GM12878 (cell line): ENCODE results near the gene PC. TPM values are rescaled to one million over a fixed set of nuclear protein-coding genes. Genes with fewer than 3 reads are reported as not detected.

Source experiments
- ATAC-seq: fragments of 200-7000 bp; cut with Tn5 transposase; 3 replicates; pipeline ENCODE4 v1.9.1; 2020; ENCODE audit warnings: mild to moderate bottlenecking, moderate library complexity
- BruUV-seq: library from RNA; stranded (reverse); fragments of 400-500 nt; replicated peaks from 2 replicates; lab custom pipeline; 2021; lab: Mats Ljungman, UMichigan
- CTCF ChIA-PET: fragments of 300-600 bp; sonication (Branson Sonifier 250); formaldehyde crosslinking; extraction: SDS; loops from one replicate; lab custom pipeline; 2021; ENCODE audit warnings: inconsistent platforms; lab: Yijun Ruan, JAX
- POLR2A ChIA-PET: fragments of 350-600 bp; formaldehyde crosslinking; extraction: SDS; loops from one replicate; lab custom pipeline; 2021; ENCODE audit warnings: inconsistent platforms; lab: Charles Lee
- RAD21 ChIA-PET: fragments of 300-600 bp; sonication (Branson Sonifier 250); formaldehyde crosslinking; loops from one replicate; lab custom pipeline; 2023; ENCODE audit warnings: antibody characterized with exemption; ENCODE audit not compliant: unreplicated experiment; lab: Charles Lee
- SMC1A ChIA-PET: fragments of 300-600 bp; sonication (Branson Sonifier 250); formaldehyde crosslinking; loops from one replicate; lab custom pipeline; 2023; ENCODE audit not compliant: unreplicated experiment, uncharacterized antibody; lab: Charles Lee
- DNase-seq: peaks from one replicate; pipeline ENCODE4 v3.0.0-alpha.2; 2011; ENCODE audit warnings: low read depth, low spot score
- FAIRE-seq: peaks from 3 replicates; lab custom pipeline; 2011; peaks lifted over from hg19 to GRCh38; lab: Jason Lieb, UNC
- H2AFZ ChIP-seq: 2 replicates; pipeline ENCODE4 v1.6.0; 2011; ENCODE audit warnings: low read depth, low read length, control low read depth; ENCODE audit not compliant: control insufficient read depth
- H3K27ac ChIP-seq: 2 replicates; pipeline ENCODE4 v1.5.1; 2011; ENCODE audit warnings: control low read depth; ENCODE audit not compliant: control insufficient read depth, insufficient read depth
- H3K27me3 ChIP-seq, 2 experiments: replicated peaks in 1 of 2; 2 replicates each; pipeline versions ENCODE4 v1.6.0 to v1.6.1; 2011; ENCODE audit warnings: low read length in 1 of 2; ENCODE audit not compliant: control insufficient read depth in 2 of 2, insufficient read depth in 2 of 2
- H3K36me3 ChIP-seq, 2 experiments: 2 replicates each; pipeline ENCODE4 v1.5.1; 2011; ENCODE audit warnings: low read length in 1 of 2; ENCODE audit not compliant: control insufficient read depth in 2 of 2, insufficient read depth in 2 of 2
- H3K4me1 ChIP-seq: 2 replicates; pipeline ENCODE4 v1.6.1; 2011; ENCODE audit warnings: mild to moderate bottlenecking, low read length, moderate library complexity, mixed read lengths; ENCODE audit not compliant: control insufficient read depth, insufficient read depth
- H3K4me2 ChIP-seq: 2 replicates; pipeline ENCODE4 v1.6.0; 2011; ENCODE audit warnings: control low read depth; ENCODE audit not compliant: control insufficient read depth, insufficient read depth
- H3K4me3 ChIP-seq: fragments of 200-600 bp; sonication (generic); 2 replicates; pipeline ENCODE4 v1.5.1; 2016
- H3K79me2 ChIP-seq: 2 replicates; pipeline ENCODE4 v1.6.0; 2011; ENCODE audit warnings: low read length; ENCODE audit not compliant: control insufficient read depth, insufficient read depth
- H3K9ac ChIP-seq: 2 replicates; pipeline ENCODE4 v1.8.0; 2011; ENCODE audit warnings: low read length, control low read depth, mixed read lengths; ENCODE audit not compliant: control insufficient read depth, insufficient read depth
- H3K9me3 ChIP-seq: replicated peaks from 3 replicates; pipeline ENCODE4 v1.5.1; 2011; ENCODE audit warnings: mild to moderate bottlenecking, low read length; ENCODE audit not compliant: control insufficient read depth, insufficient read depth
- H4K20me1 ChIP-seq: 2 replicates; pipeline ENCODE4 v1.6.0; 2011; ENCODE audit not compliant: control insufficient read depth, insufficient read depth
- CTCF ChIP-seq, 3 experiments: IDR thresholded peaks in 2 of 3; conservative IDR thresholded peaks in 1 of 3; 2 replicates each; pipeline ENCODE4 v1.5.1; 2011; ENCODE audit warnings: low read depth in 3 of 3, low read length in 3 of 3, mild to moderate bottlenecking in 3 of 3, control low read depth in 2 of 3, moderate library complexity in 2 of 3, inconsistent platforms in 1 of 3, mixed read lengths in 1 of 3; ENCODE audit not compliant: control insufficient read depth in 2 of 3, insufficient read depth in 1 of 3; ENCODE audit errors: extremely low read depth in 1 of 3
- EGR1 ChIP-seq, 2 experiments: IDR thresholded peaks; 1 replicate in 1 of 2; 2 replicates in 1 of 2; pipeline ENCODE4 v1.6.1; 2011 to 2012; ENCODE audit warnings: low read depth in 2 of 2, low read length in 2 of 2, borderline replicate concordance in 1 of 2, mild to moderate bottlenecking in 1 of 2, moderate library complexity in 1 of 2
- EZH2 ChIP-seq: IDR thresholded peaks from 2 replicates; pipeline ENCODE4 v1.6.1; 2012; ENCODE audit warnings: low read depth, mild to moderate bottlenecking, control low read depth, inconsistent platforms, low read length, borderline replicate concordance; ENCODE audit not compliant: control insufficient read depth
- GABPA ChIP-seq: IDR thresholded peaks from 2 replicates; pipeline ENCODE4 v1.6.1; 2014; ENCODE audit warnings: antibody characterized with exemption, low read depth, mild to moderate bottlenecking, inconsistent platforms
- HDAC2 ChIP-seq: fragments of 200-600 bp; sonication (generic); IDR thresholded peaks from 2 replicates; pipeline ENCODE4 v1.6.1; 2017
- HDAC6 ChIP-seq: fragments of 200-600 bp; sonication (generic); IDR thresholded peaks from one replicate; pipeline ENCODE4 v1.8.0; 2017; ENCODE audit warnings: antibody characterized with exemption; ENCODE audit not compliant: unreplicated experiment
- NR2C2 ChIP-seq: IDR thresholded peaks from 2 replicates; pipeline ENCODE4 v1.6.1; 2011; ENCODE audit warnings: borderline replicate concordance, low read depth; ENCODE audit not compliant: control insufficient read depth, insufficient read length
- SMAD5 ChIP-seq: IDR thresholded peaks from 2 replicates; pipeline ENCODE4 v1.6.1; 2016; ENCODE audit warnings: antibody characterized with exemption, low read depth
- YBX1 ChIP-seq: fragments of 450-650 bp; IDR thresholded peaks from 2 replicates; pipeline ENCODE4 v1.6.1; 2016; ENCODE audit warnings: antibody characterized with exemption
- ZNF24 ChIP-seq: fragments of 450-650 bp; IDR thresholded peaks from 2 replicates; pipeline ENCODE4 v1.6.1; 2017; ENCODE audit warnings: antibody characterized with exemption, mild to moderate bottlenecking
- WGBS: methylation state at CpG from one replicate; pipeline ENCODE4 v1.1.6; 2016; ENCODE audit warnings: low lambda C conversion rate; ENCODE audit not compliant: insufficient replicate concordance, insufficient coverage; ENCODE audit errors: missing lambda C conversion rate; 5-methylcytosine and 5-hydroxymethylcytosine counted together
- in situ Hi-C: fragments of 300-500 bp; cut with MboI; formaldehyde crosslinking; loops from 9 replicates; pipeline ENCODE4 v1.14.3; 2018; ENCODE audit warnings: mixed read lengths
- intact Hi-C: fragments of 100-400 bp; cut with micrococcal nuclease; formaldehyde crosslinking; loops from one replicate; pipeline ENCODE4 v1.14.2; 2022; ENCODE audit not compliant: unreplicated experiment
- polyA plus RNA-seq, 11 experiments: library from polyadenylated mRNA; depleted of rRNA in 4 of 11; unstranded in 6 of 11; stranded (reverse) in 5 of 11; fragments of >200 nt; fragmentation: Nextera tagmentation in 4 of 11; fragmentation: Illumina TruSeq in 1 of 11; extraction: Ambion mirVana in 4 of 11; extraction: Trizol in 1 of 11; gene quantifications; 1 replicate in 1 of 11; 2 replicates in 10 of 11; pipeline versions ENCODE4 v1.2.1 to v1.2.3, GENCODE V29; 2011 to 2016; ENCODE audit warnings: inconsistent platforms in 2 of 11, missing spikeins in 2 of 11, low read depth in 1 of 11
- total RNA-seq, 4 experiments: library from RNA; depleted of rRNA in 3 of 4; stranded (reverse); fragments of >200 nt in 3 of 4; fragmentation: Illumina TruSeq in 1 of 4; extraction: Trizol in 1 of 4; gene quantifications; 2 replicates each; pipeline versions ENCODE4 v1.2.1 to v1.2.3, GENCODE V29; 2013 to 2021
- TF ChIP-seq, protein P1 (sequence below): fragments of 450-650 bp; IDR thresholded peaks from 2 replicates; pipeline ENCODE4 v1.6.1; 2016; ENCODE audit warnings: mild to moderate bottlenecking
- TF ChIP-seq, protein P2 (sequence below): fragments of 450-650 bp; formaldehyde crosslinking; IDR thresholded peaks from 2 replicates; pipeline ENCODE4 v1.4.0; 2020; ENCODE audit warnings: mild to moderate bottlenecking, moderate library complexity

The PC gene
- total and polyA plus RNA-seq, 10 of the 15 experiments (the other 5 are each of a cell fraction or from before 2014, with no cell fraction given), result 0.22 to 10.3 (median 4.5) TPM

DNA sequence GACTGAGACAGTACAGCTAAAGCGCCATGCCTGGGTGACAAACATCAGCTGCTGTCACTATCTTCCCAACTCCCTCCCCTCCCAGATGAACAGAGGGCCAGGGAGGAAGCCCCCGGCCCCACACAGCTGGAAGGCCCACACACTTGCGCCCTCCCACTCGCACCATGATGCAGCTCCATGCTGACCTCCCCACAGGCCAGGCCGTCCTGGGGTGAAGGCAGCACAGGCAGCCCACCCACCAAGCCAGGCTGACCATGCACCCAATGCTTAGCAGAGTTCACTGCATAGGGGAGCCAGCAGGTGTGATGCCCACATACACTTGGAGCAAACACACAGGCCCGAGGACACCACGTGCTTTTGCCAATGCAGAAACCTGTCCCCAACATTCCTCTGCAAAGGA is 79.2 kb downstream of the PC start (continued):
- no peak for TF ChIP-seq CTCF (IDR thresholded peaks at IDR 0.05 in 2 of 3, conservative IDR thresholded peaks at IDR 0.05 in 1 of 3; ENCODE audit: control insufficient read depth in 2 of 3, extremely low read depth in 1 of 3, insufficient read depth in 1 of 3, low read depth in 3 of 3, low read length in 3 of 3)

DNA sequence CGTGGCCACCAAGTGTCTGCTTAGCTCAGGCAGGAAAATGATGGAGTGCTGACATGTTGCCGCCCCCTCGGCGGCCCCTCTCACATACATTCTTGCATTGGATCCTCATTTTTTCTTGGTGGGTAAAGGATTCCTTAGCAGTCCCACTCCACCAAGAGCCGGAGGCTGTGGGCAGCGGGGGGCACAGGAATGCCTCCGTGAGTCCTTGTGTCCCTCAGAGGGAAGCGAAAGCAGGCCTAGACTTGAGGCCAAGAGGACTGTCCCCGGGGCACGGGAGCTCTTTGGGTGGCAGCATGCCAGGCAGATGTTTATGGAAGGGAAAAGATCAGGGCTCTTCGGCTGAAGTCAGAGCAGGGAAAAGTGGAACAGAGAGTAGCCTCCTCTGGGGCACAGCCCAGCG is 79.7 kb downstream of the PC start:
- POLR2A ChIA-PET, result no interaction called here
- Histone ChIP-seq H3K9me3 (no peaks in the 10 kb centered on the region), H3K27me3 (peaks cover 0 to 1% of the 10 kb centered on the region in 2 experiments; a peak in 2 of 4 replicates), H3K4me2 (no peak overlapping the region), H3K4me1 (peaks cover 3% of the 10 kb centered on the region; the same call in 1 of the 2 replicates), H3K4me3 (no peak overlapping the region), H3K36me3 (no peaks in the 10 kb centered on the region), H3K27ac (no peak overlapping the region), H3K79me2 (no peaks in the 10 kb centered on the region), H4K20me1 (no peaks in the 10 kb centered on the region), H2AFZ (no peak overlapping the region), H3K9ac (no peak overlapping the region)
- in situ Hi-C loops (no loop called here), intact Hi-C loops (no loop called here)
- no peak for ATAC-seq
- FAIRE-seq, result no peak
- 45% methylated on average over 12 of the region's 12 CpGs for WGBS
- DNase-seq, result no peak
- SMC1A ChIA-PET, result no interaction called here
- RAD21 ChIA-PET, result no interaction called here
- BruUV-seq, result no TSS peak
- CTCF ChIA-PET, result no interaction called here
- TF ChIP-seq GABPA (no peak), HDAC2 (no peak), HDAC6 (no peak), EGR1 (IDR thresholded peaks at IDR 0.05; ENCODE audit: borderline replicate concordance in 1 of 2, low read depth in 2 of 2, low read length in 2 of 2) (no peak), ZNF24 (no peak), EZH2 (no peak), SMAD5 (no peak), NR2C2 (no peak), YBX1 (no peak)
- TF ChIP-seq, protein P1, sequence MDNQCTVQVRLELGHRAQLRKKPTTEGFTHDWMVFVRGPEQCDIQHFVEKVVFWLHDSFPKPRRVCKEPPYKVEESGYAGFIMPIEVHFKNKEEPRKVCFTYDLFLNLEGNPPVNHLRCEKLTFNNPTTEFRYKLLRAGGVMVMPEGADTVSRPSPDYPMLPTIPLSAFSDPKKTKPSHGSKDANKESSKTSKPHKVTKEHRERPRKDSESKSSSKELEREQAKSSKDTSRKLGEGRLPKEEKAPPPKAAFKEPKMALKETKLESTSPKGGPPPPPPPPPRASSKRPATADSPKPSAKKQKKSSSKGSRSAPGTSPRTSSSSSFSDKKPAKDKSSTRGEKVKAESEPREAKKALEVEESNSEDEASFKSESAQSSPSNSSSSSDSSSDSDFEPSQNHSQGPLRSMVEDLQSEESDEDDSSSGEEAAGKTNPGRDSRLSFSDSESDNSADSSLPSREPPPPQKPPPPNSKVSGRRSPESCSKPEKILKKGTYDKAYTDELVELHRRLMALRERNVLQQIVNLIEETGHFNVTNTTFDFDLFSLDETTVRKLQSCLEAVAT, result no peak
- TF ChIP-seq, protein P2, sequence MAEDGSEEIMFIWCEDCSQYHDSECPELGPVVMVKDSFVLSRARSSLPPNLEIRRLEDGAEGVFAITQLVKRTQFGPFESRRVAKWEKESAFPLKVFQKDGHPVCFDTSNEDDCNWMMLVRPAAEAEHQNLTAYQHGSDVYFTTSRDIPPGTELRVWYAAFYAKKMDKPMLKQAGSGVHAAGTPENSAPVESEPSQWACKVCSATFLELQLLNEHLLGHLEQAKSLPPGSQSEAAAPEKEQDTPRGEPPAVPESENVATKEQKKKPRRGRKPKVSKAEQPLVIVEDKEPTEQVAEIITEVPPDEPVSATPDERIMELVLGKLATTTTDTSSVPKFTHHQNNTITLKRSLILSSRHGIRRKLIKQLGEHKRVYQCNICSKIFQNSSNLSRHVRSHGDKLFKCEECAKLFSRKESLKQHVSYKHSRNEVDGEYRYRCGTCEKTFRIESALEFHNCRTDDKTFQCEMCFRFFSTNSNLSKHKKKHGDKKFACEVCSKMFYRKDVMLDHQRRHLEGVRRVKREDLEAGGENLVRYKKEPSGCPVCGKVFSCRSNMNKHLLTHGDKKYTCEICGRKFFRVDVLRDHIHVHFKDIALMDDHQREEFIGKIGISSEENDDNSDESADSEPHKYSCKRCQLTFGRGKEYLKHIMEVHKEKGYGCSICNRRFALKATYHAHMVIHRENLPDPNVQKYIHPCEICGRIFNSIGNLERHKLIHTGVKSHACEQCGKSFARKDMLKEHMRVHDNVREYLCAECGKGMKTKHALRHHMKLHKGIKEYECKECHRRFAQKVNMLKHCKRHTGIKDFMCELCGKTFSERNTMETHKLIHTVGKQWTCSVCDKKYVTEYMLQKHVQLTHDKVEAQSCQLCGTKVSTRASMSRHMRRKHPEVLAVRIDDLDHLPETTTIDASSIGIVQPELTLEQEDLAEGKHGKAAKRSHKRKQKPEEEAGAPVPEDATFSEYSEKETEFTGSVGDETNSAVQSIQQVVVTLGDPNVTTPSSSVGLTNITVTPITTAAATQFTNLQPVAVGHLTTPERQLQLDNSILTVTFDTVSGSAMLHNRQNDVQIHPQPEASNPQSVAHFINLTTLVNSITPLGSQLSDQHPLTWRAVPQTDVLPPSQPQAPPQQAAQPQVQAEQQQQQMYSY (CRISPR knock-in tag), result no peak
